Fibroblast of skin of right quadriceps (primary cell): ENCODE data around the gene KRT3.
"Not testable (repeated sequence)": the region's sequence is repeated elsewhere in the genome, so short reads cannot be mapped to it uniquely, and the experiment has no call there.

Experiments
- DNase-seq: peaks from one replicate; pipeline ENCODE4 v3.0.0-alpha.2; 2013

Gene KRT3

DNA sequence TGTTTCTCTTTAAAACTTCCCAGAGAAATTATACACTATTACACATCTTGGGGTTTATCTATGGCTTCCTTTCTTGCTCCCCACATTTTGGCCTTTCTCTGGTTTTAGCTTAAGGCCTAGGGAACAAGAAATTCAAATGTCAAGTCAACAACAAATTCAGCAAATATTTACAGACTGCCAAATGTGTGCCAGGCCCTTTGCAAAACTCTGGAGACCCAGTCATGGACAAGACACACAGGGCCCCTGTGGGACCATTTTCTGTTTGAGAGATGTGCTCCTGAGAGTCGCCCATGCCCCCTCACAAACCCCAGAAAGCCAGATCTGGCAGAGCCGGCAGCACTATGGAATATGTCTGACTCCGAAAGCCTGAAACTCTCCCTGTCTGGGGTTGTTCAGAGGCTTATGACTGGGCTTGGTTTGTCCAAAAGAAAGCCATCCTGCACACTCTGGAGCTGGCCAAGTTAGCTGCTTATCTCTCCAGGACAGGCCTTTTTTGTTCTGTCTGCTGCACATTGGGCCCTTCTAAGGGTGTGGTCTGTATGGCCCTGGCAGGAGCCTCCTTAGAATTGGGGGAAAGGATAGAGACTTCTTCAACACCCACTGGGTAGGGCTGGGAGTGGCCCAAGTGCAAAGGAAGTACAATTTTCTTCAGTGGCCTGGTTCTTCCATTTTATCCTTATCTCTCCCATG is 1.1 kb upstream of the KRT3 start:
- no peak for DNase-seq

DNA sequence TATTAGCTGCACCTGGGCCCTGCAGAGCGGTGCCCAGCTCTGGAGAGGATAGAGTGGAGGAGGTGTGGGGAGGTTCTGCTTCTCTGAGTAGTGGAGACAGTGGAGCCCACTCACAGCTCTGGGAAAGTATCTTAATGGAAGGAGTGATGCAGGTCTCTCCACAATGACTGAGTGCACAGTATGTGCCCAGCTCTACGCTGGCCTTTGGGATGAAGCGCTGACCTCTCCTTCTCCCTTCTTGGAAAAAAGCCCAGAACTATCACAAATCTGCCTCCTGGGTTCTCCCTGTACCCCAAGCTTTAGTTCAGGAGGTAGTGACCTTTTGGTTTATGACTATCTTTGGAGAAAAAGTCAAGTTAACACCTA is 495 bp upstream of the KRT3 start:
- no peak for DNase-seq

DNA sequence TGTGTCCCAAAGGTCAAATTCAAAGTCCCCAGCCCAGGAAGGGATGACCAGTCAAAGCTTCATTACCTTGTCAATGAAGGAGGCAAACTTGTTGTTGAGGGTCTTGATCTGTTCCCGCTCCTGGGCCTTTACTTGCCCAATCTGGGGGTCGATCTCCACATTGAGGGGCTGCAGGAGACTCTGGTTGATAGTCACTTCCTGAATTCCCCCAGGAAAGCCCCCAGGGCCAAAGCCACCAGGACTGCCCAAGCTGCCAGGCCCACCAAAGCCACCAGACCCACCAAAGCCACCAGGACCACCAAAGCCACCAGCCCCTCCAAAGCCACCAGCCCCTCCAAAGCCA is 614 bp downstream of the KRT3 start:
- DNase-seq = not testable (repeated sequence)

DNA sequence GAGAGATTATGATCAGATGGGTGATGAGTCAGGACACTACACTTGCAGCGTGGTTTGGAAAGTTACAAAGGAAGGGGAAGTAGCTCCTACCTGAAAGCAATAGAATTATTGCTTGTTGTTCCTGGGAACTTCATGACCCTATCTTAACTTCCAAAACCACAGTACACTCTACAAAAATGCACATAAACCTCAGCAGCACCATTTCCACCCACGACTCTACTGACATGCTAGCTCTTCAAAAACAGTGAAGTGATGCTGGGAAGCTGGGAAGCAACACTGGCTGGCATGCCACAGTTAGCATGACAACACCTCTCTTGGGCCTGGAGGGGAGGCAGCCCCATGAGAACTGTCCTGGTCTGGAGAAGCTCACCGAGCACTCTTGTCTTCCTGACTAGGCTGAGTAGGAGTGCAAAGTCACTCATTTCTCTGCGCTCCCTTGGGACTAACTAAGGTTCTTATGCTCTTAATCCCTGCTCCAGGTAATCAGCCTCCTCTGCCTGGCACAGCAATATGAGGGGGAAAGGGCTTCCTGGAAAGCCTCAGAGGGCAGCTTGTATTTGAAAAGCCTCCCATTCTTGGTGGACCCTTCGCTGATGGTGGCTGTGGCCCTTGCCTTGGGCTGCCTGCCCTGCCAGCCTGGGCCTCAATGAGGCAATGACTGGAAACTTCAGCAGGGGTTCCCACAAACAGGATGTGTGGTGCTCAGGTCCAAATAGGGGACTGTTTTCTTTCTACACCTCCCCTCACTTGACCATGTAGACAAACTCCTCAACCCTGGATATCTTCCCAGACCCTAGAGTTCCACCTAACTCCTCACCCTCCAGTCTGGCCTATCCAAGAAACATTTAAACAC is 1.2 kb downstream of the KRT3 start:
- peak; percentile 69 for DNase-seq

DNA sequence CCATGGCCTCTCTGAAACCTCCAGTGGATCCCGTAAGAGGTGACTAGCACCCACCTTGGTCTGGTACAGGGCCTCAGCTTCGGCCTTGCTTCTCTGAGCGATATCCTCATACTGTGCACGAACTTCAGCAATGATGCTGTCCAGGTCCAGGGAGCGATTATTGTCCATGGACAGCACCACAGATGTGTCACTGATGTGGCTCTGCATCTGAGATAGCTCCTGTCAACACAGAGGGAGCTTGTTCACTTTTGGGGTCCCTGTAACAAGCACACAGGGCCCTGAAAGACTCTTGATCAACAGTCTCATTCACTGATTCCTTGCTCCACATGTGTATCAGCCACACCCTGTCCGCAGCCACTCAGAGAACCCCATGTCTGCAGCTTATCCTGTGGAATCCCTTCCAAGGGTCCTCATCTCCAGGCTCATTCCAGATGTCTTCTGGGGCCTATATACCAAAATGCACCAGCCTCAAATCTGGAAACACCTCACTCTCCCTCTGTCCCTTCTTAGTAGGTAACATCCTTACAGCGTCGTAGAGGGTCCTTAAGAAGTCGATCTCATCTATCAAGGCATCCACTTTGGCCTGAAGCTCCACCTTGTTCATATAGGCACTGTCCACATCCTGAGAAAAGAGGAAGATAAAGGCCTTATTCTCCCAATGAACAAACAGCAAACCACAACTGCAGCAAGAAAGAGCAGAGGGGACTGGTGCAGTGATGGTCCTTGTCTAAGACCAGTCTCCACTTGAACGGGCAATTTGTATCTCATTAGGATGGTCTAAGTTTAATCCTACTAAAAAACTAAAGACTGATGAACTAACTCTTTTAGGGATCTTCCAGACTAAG is 3.5 kb downstream of the KRT3 start:
- no peak for DNase-seq

DNA sequence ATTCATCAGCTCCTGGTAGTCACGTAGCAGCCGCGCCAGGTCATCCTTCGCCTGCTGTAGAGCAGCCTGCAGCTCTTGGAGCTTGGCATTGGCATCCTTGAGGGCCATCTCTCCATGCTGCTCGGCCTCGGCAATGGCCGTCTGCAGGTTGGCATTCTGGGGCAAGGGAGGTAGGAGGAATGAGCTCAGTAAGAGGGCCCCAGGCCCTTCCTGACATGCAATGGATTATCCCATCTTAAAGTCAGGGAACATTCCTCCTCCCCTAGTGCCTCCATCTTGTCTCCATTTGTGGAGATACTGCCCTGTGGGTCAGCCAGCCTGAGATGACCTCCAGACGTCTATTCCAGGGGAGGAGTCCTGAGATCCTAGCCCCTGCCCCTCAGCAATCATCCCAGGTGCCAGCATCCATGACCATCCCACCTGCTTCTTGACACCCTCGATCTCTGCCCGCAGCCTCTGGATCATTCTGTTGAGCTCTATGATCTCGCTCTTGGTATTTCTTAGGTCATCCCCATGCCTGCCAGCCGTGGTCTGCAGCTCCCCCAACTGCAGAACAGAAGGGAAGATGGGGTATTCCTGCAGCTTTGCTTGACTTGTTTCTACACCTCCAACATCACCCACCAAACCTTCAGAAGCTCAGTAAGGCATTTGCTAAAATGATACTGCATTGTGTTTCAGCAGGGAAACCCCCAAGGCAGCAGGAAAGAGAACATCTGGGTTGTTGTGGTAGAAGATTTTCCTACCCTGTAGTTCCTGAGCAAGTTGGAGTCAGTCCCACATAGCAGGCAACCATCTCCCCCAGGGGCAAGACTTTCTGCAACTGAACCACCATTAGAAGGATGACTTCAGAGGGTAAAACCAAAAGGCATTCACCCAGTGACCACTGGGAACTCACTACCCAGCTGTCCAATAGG is 4.4 kb downstream of the KRT3 start:
- no peak for DNase-seq

DNA sequence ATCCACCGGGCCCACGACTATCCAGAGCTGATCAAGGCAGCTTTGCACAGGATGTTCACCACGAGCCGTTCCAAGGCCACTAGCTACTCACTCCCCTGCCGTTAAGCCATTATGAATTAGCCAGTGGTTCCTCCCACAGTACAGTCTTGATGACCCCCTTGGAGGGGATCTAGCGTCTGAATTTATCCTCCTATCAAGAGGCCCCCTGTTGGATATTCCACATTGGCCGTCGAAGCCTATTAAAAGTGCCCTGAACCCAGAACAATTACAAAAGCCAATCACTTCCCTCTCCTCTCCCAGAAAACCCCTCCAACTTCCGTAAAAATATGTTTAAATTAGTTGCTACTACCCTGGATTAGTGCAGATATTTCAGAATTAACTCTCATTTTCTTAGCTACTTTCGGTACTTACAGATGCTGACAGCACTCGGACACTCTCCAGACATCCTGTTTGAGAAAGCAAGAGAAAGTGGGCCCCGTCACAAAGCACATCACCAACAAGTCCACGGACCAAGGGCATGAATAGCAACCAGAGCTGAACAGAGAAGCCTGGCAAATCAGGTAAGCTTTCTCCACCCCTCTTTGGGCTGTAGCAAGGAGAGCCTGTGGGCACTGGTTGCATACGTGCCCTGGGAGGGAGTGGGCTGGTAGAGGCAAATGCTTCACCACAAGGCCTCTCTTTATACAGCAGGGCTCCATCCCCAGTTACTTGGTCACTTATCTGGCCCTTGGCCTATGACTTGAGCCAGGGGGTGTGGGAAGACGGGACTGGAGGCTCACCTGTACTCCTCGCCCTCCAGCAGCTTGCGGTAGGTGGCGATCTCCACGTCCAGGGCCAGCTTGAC is 5.3 kb downstream of the KRT3 start:
- no peak for DNase-seq

DNA sequence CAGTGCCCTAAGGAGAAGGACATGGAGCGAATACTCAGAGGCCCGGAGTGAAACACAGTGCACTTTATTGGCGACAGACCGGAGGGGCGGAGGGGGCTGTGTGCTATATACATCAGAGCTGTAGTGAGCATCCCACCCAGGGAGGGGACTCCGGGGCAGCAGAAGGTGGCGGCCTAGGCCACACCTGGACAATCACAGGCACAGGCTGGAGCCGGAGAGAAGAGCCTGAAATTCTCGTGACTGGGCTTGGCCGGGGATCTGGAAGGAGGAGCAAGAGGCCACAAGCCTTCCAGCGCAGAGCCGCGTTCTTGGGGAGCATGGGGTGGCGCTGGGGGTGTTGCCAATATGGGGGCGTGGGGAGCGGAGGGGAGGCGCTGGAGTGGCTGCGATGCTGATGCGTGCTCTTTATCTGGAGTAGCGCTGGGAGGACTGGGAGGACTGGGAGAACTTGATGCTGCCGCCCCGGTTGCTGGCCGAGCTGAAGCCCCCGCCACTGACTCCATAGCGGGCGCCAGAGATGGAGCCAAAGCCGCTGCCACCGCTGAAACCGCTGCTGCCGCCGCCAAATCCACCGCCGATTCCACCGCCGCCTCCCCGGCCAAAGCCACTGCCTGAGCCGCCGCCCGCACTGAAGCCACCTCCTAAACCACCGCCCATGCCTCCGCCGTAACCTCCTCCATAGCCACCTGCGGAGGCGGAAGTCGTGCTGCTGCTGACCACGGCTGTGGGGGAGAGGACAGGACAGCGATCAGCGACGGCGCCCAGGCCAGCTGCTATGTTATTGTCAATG is 6.1 kb downstream of the KRT3 start:
- no peak for DNase-seq

DNA sequence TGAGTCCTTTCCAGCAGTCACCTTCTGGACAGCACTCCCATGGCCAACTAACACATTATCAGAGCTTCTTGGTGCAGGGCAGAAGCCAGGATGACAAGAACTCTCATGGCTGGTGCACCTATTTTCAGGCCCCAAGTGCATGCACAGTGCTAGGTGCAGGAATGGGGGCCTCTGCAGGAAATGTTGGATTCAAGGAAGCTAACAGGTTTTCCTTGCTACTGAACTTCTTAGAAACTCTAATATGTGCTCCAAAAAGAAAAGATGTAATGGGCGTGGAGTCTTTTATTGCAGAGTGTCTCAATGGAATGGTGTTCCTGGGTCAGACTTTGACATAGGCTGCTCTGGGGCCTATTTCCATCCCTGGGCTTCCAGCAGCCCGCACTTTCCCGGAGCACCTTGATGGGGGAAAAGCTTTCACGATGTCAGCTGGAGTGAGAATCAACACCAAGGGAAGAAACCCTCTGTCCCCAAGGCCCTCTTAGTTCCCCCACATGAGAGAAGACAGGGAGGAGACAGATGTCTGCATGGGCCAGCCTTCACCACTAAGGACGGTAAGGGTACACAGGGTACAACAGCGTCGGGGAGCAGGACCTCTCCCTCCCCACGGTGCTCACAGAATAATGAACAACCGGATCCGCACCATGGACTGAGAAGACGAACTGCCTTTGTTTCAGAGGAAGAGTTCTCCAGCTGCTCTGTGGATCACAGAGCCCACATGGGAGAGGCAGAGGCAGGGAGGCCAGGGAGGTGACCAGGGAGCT is 6.9 kb downstream of the KRT3 start:
- DNase-seq = no peak

DNA sequence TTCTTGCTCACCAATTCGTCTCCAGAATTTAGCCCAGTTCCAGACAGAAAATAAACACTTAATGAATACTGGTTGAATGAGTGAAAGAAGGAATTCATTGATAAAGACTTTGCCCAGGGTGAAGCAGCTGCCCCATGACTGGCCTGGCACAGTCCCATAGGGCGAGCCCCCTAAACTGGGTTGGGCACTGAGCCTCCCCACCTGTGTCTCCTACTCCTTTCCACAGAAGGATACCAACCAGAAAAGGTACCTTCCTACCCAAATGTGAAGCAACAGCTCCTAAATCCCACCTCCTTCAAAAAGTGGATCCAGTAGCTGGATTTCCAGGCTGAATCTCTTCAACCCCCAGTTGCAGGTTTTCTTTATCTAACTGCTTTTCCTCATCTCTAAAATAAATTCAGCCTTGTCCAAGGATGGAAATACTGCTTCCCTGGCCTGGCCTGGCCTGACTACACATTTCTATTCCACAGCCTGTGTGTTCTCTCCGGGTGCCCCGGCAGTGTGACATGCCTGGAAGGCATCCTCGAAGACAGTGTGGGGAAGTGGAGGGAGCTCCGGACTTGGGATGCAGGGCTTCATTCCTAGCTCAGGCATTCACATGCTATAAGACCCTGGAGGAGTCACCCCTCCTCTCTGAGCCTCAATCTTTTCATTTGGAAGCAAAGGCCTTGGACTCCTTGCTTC is 7.6 kb downstream of the KRT3 start:
- no peak for DNase-seq

DNA sequence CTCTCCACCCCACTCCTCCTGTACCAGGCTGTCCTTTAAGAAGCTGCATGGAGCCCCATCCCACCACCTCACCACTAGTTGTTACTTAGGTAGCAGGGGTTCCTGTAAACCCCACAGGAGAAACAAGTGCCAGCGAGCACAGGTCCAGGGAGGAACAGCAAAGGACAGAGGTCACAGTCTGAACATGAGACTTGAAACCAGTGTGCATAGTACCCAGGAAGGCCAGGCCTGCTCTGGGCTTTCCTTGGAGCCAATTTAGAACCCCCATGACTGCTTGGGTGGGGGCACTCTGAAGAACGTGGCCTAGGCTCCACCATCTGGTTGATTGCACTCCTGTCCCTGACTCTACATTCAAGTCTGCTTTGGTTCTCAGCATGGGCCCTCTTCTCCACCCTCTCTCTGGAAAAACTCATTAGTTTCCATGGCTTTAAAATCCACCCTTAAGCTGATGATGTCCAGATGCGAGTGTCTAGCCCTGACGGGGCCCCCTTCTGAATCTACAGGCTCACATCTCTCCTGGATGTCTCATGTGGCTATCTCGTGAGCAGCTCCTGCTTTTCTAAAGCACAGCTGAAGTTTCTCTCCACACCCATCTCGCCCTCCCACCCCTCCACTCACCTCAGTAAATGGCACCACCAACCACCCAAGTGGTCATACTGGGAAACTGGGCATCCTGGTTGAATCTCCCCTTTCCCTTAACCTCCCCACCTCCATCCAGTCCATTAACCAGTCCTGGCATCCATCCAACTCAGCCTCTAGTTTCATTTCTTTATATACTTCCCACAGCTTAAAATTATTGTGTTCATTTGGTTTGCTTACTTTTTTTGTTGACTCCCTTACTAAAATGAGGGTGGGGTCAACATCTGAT is 8.4 kb downstream of the KRT3 start:
- DNase-seq = no peak

DNA sequence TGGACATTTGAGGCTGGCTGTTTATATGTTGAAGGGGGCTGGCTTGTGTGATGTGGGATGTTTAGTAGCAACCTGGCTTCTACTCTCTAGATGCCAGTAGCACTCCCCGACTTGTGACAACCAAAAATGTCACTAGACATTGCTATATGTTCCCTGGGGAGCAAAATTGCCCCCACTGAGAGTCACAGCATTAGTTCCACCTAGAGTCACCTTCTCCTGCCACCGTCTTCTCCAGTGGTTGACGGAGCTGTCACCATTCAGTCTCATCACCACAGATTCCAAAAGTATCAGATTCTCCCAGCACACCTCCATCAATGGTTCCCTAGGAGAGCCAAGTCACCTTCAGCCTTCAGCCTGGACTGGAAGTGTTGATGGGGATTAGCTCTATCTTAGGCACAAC is 11.0 kb downstream of the KRT3 start:
- DNase-seq = no peak

DNA sequence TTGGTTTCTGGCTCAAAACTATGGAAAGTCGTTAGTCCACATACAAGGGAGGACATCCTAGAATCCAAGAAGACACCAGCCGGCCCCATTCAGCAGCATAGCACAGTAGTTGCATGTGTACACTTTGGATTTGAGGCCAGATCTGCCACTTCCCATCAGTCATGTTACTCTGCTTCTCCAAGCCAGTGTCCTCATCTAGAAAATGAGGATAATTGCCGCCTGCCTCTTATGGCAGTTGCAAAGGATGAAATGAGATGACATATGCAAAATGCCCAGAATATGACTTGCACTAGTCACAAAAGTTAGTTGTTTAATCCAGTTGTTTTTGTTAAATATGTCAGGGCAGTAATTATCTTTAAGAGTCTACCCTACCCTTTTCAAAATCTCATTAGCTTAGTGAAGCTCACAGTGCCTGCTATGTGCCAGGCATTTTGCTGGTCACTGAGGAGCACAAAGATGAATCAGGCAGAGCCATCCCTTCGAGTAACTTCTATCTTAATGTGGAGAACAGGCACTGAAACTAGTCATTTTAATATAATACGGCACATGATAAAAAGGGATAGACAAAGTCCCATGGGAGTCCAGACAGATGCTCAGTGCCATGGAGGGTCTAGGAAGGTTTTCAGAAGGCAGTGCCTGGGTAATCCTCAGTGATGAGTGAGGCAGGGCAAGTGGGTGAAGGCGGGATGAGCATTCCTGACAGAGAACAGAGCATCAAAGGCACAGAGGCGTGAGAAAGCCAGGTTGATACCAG is 12.2 kb downstream of the KRT3 start:
- DNase-seq = no peak

DNA sequence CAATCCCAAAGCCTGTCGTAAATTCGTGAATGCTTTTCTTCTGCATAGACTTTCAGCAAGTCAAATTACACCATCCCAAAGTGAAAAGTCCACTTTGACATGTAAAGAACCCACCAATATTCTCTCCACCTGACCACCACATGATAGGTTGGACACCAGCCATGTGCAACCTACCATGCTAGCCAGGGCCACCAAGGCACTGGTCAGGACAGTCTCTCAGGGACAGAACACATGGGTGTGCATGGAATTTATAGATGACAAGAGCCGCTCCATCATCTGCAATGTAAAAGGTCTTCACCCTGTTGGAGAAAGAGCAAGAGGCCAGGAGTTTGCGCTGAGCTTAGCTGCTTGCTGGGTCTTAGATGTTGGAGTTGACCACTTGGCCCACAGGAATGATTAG is 13.4 kb downstream of the KRT3 start:
- no peak for DNase-seq

DNA sequence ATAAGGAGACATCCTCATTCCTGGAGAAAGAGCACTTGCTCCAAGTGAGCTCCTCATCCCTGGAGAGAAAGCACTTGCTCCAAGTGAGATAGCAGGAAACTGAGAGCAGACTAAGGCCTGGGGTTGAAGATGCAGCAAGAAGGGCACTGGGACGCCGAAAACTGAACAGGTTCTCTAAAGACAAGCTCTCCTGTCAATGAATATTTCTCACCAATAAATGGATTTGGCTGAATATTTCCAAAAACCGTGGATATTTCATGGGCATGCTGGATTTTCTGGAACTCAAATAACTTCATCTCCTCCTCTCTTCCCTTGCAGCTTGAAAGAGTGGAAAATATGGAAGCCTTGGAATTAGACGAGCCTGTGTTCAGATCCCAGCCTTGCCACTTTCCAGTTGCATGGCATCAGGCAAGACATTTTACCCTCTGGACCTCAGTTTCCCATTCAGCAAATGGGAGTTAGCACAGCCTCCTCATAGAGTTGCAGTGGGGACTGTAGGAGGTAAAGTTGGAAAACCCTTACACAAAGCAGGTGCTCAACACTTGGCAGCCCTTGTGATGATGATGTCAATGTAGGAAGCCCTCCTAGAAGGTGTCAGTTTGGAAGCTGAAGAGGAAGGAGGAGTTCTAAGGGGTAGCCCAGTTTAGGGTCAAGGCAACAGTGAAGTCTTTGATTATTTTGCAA is 14.4 kb downstream of the KRT3 start:
- no peak for DNase-seq

DNA sequence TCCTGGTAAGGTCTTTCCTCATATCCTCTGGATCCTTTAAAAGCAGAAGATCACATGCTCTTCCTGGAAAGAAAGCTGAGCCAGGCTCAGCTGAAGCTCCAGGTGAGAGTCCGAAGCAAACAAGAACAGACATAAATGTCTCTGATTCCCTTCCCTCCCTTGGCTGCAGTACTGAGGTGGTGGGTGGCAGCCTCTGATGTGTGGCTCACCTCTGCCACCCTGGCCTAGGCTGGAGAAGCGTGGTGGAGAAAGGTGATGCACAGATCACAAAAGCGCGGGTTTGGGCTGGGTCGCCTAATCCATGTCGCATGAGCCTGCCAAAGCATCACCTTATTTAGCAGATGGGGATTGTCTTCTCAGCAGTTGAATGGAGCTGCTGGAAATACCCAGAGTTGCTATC is 16.0 kb downstream of the KRT3 start:
- DNase-seq = no peak

DNA sequence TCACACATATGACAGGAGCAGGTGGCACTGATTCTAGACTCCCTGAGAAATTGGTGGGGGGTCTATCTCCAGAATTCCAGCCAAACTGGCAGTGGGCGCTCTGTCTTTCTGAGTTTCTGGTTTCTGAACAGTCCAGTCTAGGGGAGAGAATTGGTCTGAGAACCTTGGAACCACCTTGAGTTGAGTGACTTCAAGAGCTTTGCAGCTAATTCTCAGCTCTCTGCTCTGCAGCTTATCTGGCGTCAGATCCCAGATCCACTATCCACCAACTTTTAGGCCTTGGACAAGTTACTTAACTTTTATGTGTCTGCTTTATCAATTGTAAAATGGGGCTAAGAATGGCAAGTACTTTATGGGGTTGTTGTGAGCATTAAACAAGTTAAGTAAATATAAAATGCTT is 17.1 kb downstream of the KRT3 start:
- no peak for DNase-seq
